Vagina (tissue), 2 donors: ENCODE measurements around the gene GRIA1. TPM values are rescaled to one million over a fixed set of nuclear protein-coding genes. Genes with fewer than 3 reads are reported as not detected.
A peak's percentile ranks its signal among the peaks of the same experiment; 100 is the strongest.

Experiments
- DNase-seq, 2 donors: peaks; one replicate each; pipeline ENCODE4 v3.0.0-alpha.2; 2017; ENCODE audit errors: extremely low spot score in 2 of 2
- H3K27ac ChIP-seq: fragments of 200-600 bp; sonication (generic); one replicate; pipeline ENCODE4 v1.5.1; 2019
- H3K27me3 ChIP-seq: fragments of 200-600 bp; sonication (generic); one replicate; pipeline ENCODE4 v1.5.1; 2019
- H3K36me3 ChIP-seq, 2 donors: fragments of 200-600 bp; sonication (generic); one replicate each; pipeline ENCODE4 v1.5.1; 2017 to 2019
- H3K4me1 ChIP-seq: fragments of 200-600 bp; sonication (generic); one replicate; pipeline ENCODE4 v1.5.1; 2019
- H3K4me3 ChIP-seq, 2 donors: fragments of 200-600 bp; sonication (generic); 1 replicate in 1 of 2; 2 replicates in 1 of 2; pipeline ENCODE4 v1.5.1; 2016 to 2019
- H3K9me3 ChIP-seq: fragments of 200-600 bp; sonication (generic); one replicate; pipeline ENCODE4 v1.5.1; 2019
- CTCF ChIP-seq, 3 experiments: fragments of 450-650 bp in 2 of 3; fragments of 200-600 bp in 1 of 3; sonication (generic) in 1 of 3; IDR thresholded peaks; one replicate each; pipeline ENCODE4 v1.5.1; 2017 to 2019; ENCODE audit warnings: antibody characterized with exemption in 3 of 3, mild to moderate bottlenecking in 2 of 3, moderate library complexity in 2 of 3
- POLR2A ChIP-seq, 2 donors: fragments of 450-650 bp; IDR thresholded peaks; one replicate each; pipeline ENCODE4 v1.6.1; 2017; ENCODE audit warnings: antibody characterized with exemption in 2 of 2, mild to moderate bottlenecking in 2 of 2, moderate library complexity in 2 of 2
- POLR2AphosphoS5 ChIP-seq, 2 donors: sonication (generic); formaldehyde crosslinking; IDR thresholded peaks; one replicate each; pipeline ENCODE4 v1.9.0; 2017; ENCODE audit warnings: antibody characterized with exemption in 2 of 2, mild to moderate bottlenecking in 2 of 2, low read depth in 1 of 2; ENCODE audit not compliant: insufficient read depth in 1 of 2
- intact Hi-C: fragments of 100-400 bp; cut with DNase I; formaldehyde crosslinking; loops from one replicate; pipeline ENCODE4 v1.15.1; 2023
- total RNA-seq: library from RNA; depleted of rRNA; stranded (reverse); fragments of >200 nt; gene quantifications from one replicate; pipeline ENCODE4 v1.2.3, GENCODE V29; 2016

Gene GRIA1
- total RNA-seq, 1 donor from 2014 or later: not detected

DNA sequence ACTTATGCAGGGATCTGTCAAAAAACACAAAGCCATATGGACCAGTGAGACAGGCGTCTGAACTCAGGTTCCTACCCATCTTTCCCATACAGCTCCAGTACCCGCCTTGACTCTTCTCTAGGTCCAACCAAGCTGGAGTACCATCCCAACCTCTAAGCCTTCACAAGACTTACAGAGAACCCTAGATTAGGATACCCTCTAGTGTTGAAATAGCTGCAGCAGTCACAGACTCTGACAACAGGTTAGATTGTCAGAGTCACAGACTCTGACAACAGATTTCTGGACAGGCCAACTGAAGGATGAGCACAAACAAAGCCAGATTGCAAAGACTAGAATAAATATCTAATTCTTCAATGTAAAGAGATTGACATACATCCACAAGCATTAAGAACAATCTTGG lies 266.1 kb downstream of the GRIA1 start:
- Histone ChIP-seq H3K4me1 (no peaks in the 10 kb centered on the region), H3K36me3 (no peaks in the 10 kb centered on the region), H3K4me3 (no peak overlapping the region), H3K27ac (no peak overlapping the region), H3K27me3 (no peaks in the 10 kb centered on the region), H3K9me3 (no peaks in the 10 kb centered on the region)
- intact Hi-C loops: no loop called here
- TF ChIP-seq POLR2AphosphoS5 (IDR thresholded peaks at IDR 0.05; ENCODE audit: insufficient read depth in 1 of 2, low read depth in 1 of 2) (no peak), CTCF (IDR thresholded peaks at IDR 0.05) (no peak), POLR2A (IDR thresholded peaks at IDR 0.05) (no peak)
- peak in 1 of 2 donors; percentile 62 for DNase-seq

- intact Hi-C loops: no loop called here
- Histone ChIP-seq H3K9me3 (no peaks in the 10 kb centered on the region), H3K4me3 (no peak overlapping the region), H3K27ac (no peak overlapping the region), H3K27me3 (no peaks in the 10 kb centered on the region), H3K36me3 (no peaks in the 10 kb centered on the region), H3K4me1 (no peaks in the 10 kb centered on the region)
- TF ChIP-seq POLR2A (IDR thresholded peaks at IDR 0.05) (no peak), POLR2AphosphoS5 (IDR thresholded peaks at IDR 0.05; ENCODE audit: insufficient read depth in 1 of 2, low read depth in 1 of 2) (no peak), CTCF (IDR thresholded peaks at IDR 0.05) (no peak)
- peak in 1 of 2 donors; percentile 13 for DNase-seq
These were observed 275.5 kb downstream of the GRIA1 start for GRCh38 chr5:153765987-153766386.

DNA sequence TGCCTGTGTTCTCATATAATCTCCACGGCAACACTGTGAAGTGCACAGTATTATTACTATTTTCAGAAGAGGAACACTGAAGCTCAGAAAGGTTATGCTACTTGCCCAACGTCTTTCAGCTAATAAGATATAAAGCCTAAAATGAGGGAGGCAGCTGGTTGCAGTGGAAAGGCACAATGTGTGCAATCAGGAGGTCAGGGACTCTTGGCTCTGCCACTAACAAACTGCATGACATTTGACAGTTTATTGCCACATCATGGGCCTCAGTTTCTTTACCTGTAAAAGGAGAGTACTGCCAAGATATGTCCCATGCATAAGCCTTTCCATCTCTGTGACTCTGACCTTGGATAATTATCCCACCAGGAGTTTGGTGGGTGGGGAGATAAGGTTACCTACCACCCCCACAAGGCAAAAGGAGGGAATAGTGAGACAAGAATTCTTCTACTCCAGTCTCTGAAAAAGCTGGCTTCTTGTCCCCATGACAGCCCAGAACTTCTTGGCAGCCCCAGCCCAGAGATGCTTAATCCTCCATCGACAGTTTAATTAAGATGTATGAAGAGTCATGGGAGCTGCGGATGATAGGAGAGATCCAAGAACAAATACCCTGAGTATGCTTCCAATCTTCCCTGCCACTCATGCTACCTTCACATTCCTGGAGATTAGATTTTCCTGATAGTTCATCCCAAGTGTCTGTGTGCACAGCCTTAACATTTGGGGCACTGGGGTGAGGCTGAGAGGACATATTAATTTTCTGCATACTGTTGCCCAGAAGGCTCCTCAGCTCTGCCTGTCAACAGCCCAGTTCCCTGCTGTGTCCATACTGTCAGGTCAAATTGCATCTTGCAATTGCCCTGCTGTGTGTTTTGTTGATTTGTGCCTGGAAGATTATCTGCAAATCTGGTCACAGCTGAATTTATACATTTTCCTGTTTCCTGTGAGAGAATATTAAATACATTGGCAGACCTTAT lies 277.0 kb downstream of the GRIA1 start:
- TF ChIP-seq POLR2AphosphoS5 (IDR thresholded peaks at IDR 0.05; ENCODE audit: insufficient read depth in 1 of 2, low read depth in 1 of 2) (no peak), CTCF (IDR thresholded peaks at IDR 0.05) (no peak), POLR2A (IDR thresholded peaks at IDR 0.05) (no peak)
- H3K36me3 ChIP-seq: no peaks in the 10 kb centered on the region
- no peaks in the 10 kb centered on the region for H3K27me3 ChIP-seq
- no peak overlapping the region for H3K4me3 ChIP-seq
- H3K27ac ChIP-seq: no peak overlapping the region
- no peaks in the 10 kb centered on the region for H3K4me1 ChIP-seq
- peak in 1 of 2 donors; percentile 58 for DNase-seq
- intact Hi-C loops: no loop called here
- H3K9me3 ChIP-seq: no peaks in the 10 kb centered on the region

- no peaks in the 10 kb centered on the region for H3K27me3 ChIP-seq
- DNase-seq: peak in 1 of 2 donors; percentile 47
- no peaks in the 10 kb centered on the region for H3K4me1 ChIP-seq
- H3K27ac ChIP-seq: no peak overlapping the region
- H3K4me3 ChIP-seq: no peak overlapping the region
- no peaks in the 10 kb centered on the region for H3K36me3 ChIP-seq
- TF ChIP-seq POLR2A (IDR thresholded peaks at IDR 0.05): no peak
- H3K9me3 ChIP-seq: no peaks in the 10 kb centered on the region
- intact Hi-C loops: no loop called here
These were observed 279.6 kb downstream of the GRIA1 start for GRCh38 chr5:153770066-153770465.

GRCh38 chr5:153774686-153775085 lies 284.2 kb downstream of the GRIA1 start:
- Histone ChIP-seq H3K4me3 (no peak overlapping the region), H3K36me3 (no peaks in the 10 kb centered on the region), H3K4me1 (no peaks in the 10 kb centered on the region), H3K9me3 (no peaks in the 10 kb centered on the region), H3K27ac (no peak overlapping the region), H3K27me3 (no peaks in the 10 kb centered on the region)
- TF ChIP-seq POLR2A (IDR thresholded peaks at IDR 0.05) (no peak), CTCF (IDR thresholded peaks at IDR 0.05) (no peak), POLR2AphosphoS5 (IDR thresholded peaks at IDR 0.05; ENCODE audit: insufficient read depth in 1 of 2, low read depth in 1 of 2) (no peak)
- intact Hi-C loops: no loop called here
- DNase-seq: peak in 1 of 2 donors; percentile 2
